Erythroblast (primary cell): ENCODE measurements around the gene MT1HL1.

ENCODE experiments used
- GATA1 ChIP-seq: IDR thresholded peaks from 2 replicates; pipeline ENCODE4 v1.6.1; 2011; ENCODE audit warnings: low read depth, mild to moderate bottlenecking, control low read depth, low read length, moderate library complexity
- POLR2A ChIP-seq: IDR thresholded peaks from 2 replicates; pipeline ENCODE4 v1.6.1; 2011; ENCODE audit warnings: mild to moderate bottlenecking, low read length

DNA sequence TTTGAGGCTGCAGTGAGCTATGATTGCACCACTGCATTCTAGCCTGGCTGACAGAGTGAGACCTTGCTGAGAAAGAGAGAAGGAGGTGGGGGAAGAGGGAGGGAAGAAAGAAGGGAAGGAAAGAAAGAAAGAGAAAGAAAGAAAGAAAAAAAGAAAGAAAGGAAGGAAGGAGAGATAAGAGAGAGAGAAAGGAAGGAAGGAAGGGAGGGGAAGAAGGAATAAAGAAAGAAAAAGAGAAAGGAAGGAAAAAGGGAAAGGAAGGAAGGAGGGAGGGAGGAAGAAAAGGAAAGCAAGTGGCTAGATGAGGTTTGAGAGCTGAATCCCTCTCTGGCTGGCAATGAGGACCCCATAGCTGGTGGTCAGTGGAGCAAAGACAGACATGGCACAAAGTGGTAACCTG, 20.4 kb downstream of the MT1HL1 start:
- TF ChIP-seq POLR2A (no peak), GATA1 (no peak)
